Right ventricle myocardium inferior (tissue), 1 donor: ENCODE data around the gene PITRM1. TPM values are rescaled to one million over a fixed set of nuclear protein-coding genes. Genes with fewer than 3 reads are reported as not detected.
"Not testable (repeated sequence)": the region's sequence is repeated elsewhere in the genome, so short reads cannot be mapped to it uniquely, and the experiment has no call there.

Source experiments
- ATAC-seq: fragments of 200-7000 bp; cut with Tn5 transposase; one replicate; pipeline ENCODE4 v1.9.1; 2020; ENCODE audit warnings: mild to moderate bottlenecking, moderate library complexity
- DNase-seq: peaks from one replicate; pipeline ENCODE4 v3.0.0; 2021; ENCODE audit errors: missing footprints
- intact Hi-C: fragments of 100-400 bp; cut with DNase I; formaldehyde crosslinking; loops from one replicate; pipeline ENCODE4 v1.11.0; 2022
- total RNA-seq: library from RNA; stranded (reverse); fragmentation: NEBNext Ultra II Directional; extraction: Animal tissue kit (Norgen Biotek cat#: 25700); gene quantifications from one replicate; pipeline ENCODE4 v1.2.1, GENCODE V29; 2021
- donor health status: DM: no; HTN: yes; CAD: no; lungs with severe emphysema.

Gene PITRM1
- total RNA-seq, 1 donor from 2014 or later = 91.1 TPM

GRCh38 chr10:3201796-3202195 lies 29.2 kb upstream of the PITRM1 start:
- ATAC-seq (no peak), DNase-seq (peak; percentile 42)
- intact Hi-C loops = no loop called here

- intact Hi-C loops = loop anchor here (5.0 kb wide), 1 partner anchor 1463 kb away; no protein-coding TSS in a partner anchor
- DNase-seq (peak; percentile 25), ATAC-seq (no peak)
Measured at GRCh38 chr10:3199488-3199887, 26.9 kb upstream of the PITRM1 start.

- intact Hi-C loops = loop anchor here (5.0 kb wide), 1 partner anchor 1463 kb away; no protein-coding TSS in a partner anchor
- ATAC-seq = no peak
- peak; percentile 64 for DNase-seq
Measured at GRCh38 chr10:3198900-3199299, 26.3 kb upstream of the PITRM1 start.

GRCh38 chr10:3197348-3198003 lies 24.9 kb upstream of the PITRM1 start:
- intact Hi-C loops = loop anchor here (1.0 to 5.0 kb wide), 2 partner anchors 1465 to 1574 kb away; no protein-coding TSS in a partner anchor
- ATAC-seq = peak; percentile 89

GRCh38 chr10:3196958-3197347 lies 24.4 kb upstream of the PITRM1 start:
- ATAC-seq (peak; percentile 24), DNase-seq (peak; percentile 51)
- intact Hi-C loops = loop anchor here (1.0 to 5.0 kb wide), 2 partner anchors 1465 to 1574 kb away; no protein-coding TSS in a partner anchor

More at GRCh38 chr10:3197348-3198003, 24.9 kb upstream of the PITRM1 start:
- DNase-seq = peak; percentile 87

- intact Hi-C loops = loop anchor here (5.0 kb wide), 1 partner anchor 1466 kb away; no protein-coding TSS in a partner anchor
- ATAC-seq (no peak), DNase-seq (peak; percentile 58)
Measured at GRCh38 chr10:3196482-3196881, 23.9 kb upstream of the PITRM1 start.

- intact Hi-C loops = loop anchor here (5.0 kb wide), 1 partner anchor 1467 kb away; no protein-coding TSS in a partner anchor
- peak; percentile 34 for DNase-seq
- no peak for ATAC-seq
Measured at GRCh38 chr10:3195726-3196125, 23.1 kb upstream of the PITRM1 start.

- no peak for ATAC-seq
- DNase-seq = no peak
- intact Hi-C loops = loop anchor here (5.0 kb wide), 1 partner anchor 1467 kb away; no protein-coding TSS in a partner anchor
Measured at GRCh38 chr10:3195286-3195685, 22.7 kb upstream of the PITRM1 start.

- DNase-seq = peak; percentile 41
- no peak for ATAC-seq
- intact Hi-C loops = loop anchor here (5.0 kb wide), 1 partner anchor 1467 kb away; no protein-coding TSS in a partner anchor
Measured at GRCh38 chr10:3194871-3195270, 22.3 kb upstream of the PITRM1 start.

GRCh38 chr10:3193751-3194150 lies 21.2 kb upstream of the PITRM1 start:
- no peak for ATAC-seq
- intact Hi-C loops = no loop called here
- DNase-seq = no peak

GRCh38 chr10:3192856-3193635 lies 20.5 kb upstream of the PITRM1 start:
- intact Hi-C loops = no loop called here
- DNase-seq = peak; percentile 55
- no peak for ATAC-seq

- intact Hi-C loops = no loop called here
- no peak for DNase-seq
- ATAC-seq = no peak
Measured at GRCh38 chr10:3190817-3191216, 18.2 kb upstream of the PITRM1 start.

- ATAC-seq, DNase-seq, intact Hi-C loops: not testable (repeated sequence)
Measured at GRCh38 chr10:3187229-3187628, 14.6 kb upstream of the PITRM1 start.

GRCh38 chr10:3186368-3186767 lies 13.8 kb upstream of the PITRM1 start:
- ATAC-seq (no peak), DNase-seq (no peak)
- intact Hi-C loops = no loop called here

GRCh38 chr10:3185386-3185785 lies 12.8 kb upstream of the PITRM1 start:
- no peak for ATAC-seq
- intact Hi-C loops = no loop called here
- no peak for DNase-seq

- intact Hi-C loops = no loop called here
- ATAC-seq (no peak), DNase-seq (no peak)
Measured at GRCh38 chr10:3180355-3181025, 7.9 kb upstream of the PITRM1 start.

GRCh38 chr10:3179174-3179573 lies 6.6 kb upstream of the PITRM1 start:
- DNase-seq (no peak), ATAC-seq (no peak)
- intact Hi-C loops = no loop called here

GRCh38 chr10:3178042-3178441 lies 5.5 kb upstream of the PITRM1 start:
- intact Hi-C loops = no loop called here
- ATAC-seq (no peak), DNase-seq (no peak)
